ENCODE results near the gene HOXB3.

HOXB3 gene

GRCh38 chr17:48605991-48606891 lies 16.2 kb upstream of the HOXB3 start:
- H3K4me3 ChIP-seq (replicated peaks in 1 of 2; ENCODE audit: low read depth in 2 of 2, low read length in 2 of 2), result no peak overlapping the region
- DNase-seq (ENCODE audit: low read depth in 2 of 2), result no peak
- TF ChIP-seq, protein P1, sequence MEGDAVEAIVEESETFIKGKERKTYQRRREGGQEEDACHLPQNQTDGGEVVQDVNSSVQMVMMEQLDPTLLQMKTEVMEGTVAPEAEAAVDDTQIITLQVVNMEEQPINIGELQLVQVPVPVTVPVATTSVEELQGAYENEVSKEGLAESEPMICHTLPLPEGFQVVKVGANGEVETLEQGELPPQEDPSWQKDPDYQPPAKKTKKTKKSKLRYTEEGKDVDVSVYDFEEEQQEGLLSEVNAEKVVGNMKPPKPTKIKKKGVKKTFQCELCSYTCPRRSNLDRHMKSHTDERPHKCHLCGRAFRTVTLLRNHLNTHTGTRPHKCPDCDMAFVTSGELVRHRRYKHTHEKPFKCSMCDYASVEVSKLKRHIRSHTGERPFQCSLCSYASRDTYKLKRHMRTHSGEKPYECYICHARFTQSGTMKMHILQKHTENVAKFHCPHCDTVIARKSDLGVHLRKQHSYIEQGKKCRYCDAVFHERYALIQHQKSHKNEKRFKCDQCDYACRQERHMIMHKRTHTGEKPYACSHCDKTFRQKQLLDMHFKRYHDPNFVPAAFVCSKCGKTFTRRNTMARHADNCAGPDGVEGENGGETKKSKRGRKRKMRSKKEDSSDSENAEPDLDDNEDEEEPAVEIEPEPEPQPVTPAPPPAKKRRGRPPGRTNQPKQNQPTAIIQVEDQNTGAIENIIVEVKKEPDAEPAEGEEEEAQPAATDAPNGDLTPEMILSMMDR (IDR thresholded peaks at IDR 0.05; ENCODE audit: low read depth, low read length), result no peak

- no peak overlapping the region for H3K4me3 ChIP-seq (replicated peaks in 1 of 2; ENCODE audit: low read depth in 2 of 2, low read length in 2 of 2)
- DNase-seq (ENCODE audit: low read depth in 2 of 2), result no peak
- TF ChIP-seq, protein P1 (IDR thresholded peaks at IDR 0.05; ENCODE audit: low read depth, low read length), result no peak
Measured at GRCh38 chr17:48605409-48605919, 15.4 kb upstream of the HOXB3 start.

DNA sequence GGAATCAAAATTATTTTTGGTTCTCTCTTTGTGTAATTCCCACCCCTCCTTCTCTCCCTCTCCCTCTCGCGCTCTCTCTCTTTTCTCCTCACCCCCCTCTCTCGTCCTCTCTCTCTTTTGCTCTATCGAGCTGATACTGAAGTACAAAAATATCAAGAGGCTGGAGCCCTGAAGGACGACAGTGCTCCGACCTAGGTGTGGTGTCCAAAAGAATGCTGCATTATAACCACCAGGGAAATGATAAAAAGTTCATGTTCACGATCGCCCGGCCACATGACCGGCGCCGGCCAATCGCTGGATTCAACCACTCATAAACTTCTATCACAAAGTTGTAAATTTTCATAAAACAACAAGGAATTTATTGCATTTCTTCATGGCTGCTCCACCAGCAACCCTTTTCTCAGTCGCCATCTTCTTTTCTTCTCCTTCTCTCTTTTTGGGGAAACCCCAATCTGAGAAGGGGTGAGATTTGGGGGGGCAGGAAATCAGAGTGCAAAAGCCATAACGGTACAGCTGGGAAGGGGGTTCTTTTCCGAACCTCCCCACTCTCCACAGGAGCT lies 14.8 kb upstream of the HOXB3 start, which contains the start of gene HOXB6:
TSS of gene HOXB6 (minus strand) at position 217 of the 560 bp plus-strand sequence. CDS start 6,836 bp downstream, outside the sequence.
- no peak for DNase-seq (ENCODE audit: low read depth in 2 of 2)
- H3K4me3 ChIP-seq (replicated peaks in 1 of 2; ENCODE audit: low read depth in 2 of 2, low read length in 2 of 2), result no peak within 1 kb of the TSS
- TF ChIP-seq, protein P1 (IDR thresholded peaks at IDR 0.05; ENCODE audit: low read depth, low read length), result no peak

DNA sequence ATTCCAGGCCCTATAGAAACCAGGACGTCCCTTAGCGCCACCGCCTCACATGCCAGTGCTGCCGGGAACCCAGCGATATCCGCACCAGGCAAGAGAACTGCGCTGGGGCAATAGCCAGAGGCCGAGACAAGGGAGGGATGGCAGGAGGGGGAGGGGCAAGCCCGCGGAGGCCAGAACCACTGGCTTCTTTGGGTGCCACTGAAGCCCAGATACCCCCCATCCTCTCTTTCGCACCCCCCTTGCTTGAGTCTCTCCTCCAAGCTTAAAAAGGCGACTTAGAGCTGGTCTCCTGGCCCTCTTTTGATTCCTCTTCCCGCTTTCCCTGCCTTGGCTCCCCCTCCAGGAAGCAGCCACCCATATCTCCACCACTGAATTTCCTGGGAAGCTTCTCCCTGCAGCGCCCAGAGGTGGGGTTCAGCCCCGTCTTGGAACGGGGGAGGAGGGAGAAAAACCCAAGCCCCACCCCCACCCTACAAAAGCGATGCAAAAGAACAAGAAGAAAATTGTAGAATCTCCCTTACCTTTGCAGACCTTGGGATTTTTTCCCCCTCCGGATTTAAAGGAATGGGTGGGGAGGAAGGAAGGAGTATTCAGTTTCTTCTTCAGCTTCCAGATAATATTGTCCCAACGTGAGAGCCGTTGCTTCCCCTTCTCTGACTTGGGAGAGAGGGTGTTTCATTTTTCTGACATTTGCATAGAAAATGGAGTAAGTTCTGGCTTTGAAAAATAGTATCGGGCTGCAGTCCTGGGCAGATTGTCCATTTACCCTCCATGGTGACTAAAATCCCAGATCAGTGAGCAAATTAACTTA lies 14.1 kb upstream of the HOXB3 start:
- H3K4me3 ChIP-seq (replicated peaks in 1 of 2; ENCODE audit: low read depth in 2 of 2, low read length in 2 of 2), result no peak overlapping the region
- no peak for DNase-seq (ENCODE audit: low read depth in 2 of 2)
- TF ChIP-seq, protein P1 (IDR thresholded peaks at IDR 0.05; ENCODE audit: low read depth, low read length), result no peak

GRCh38 chr17:48601539-48602425 lies 11.7 kb upstream of the HOXB3 start:
- H3K4me3 ChIP-seq (replicated peaks in 1 of 2; ENCODE audit: low read depth in 2 of 2, low read length in 2 of 2), result no peak overlapping the region
- TF ChIP-seq, protein P1 (IDR thresholded peaks at IDR 0.05; ENCODE audit: low read depth, low read length), result no peak
- DNase-seq (ENCODE audit: low read depth in 2 of 2), result no peak

DNA sequence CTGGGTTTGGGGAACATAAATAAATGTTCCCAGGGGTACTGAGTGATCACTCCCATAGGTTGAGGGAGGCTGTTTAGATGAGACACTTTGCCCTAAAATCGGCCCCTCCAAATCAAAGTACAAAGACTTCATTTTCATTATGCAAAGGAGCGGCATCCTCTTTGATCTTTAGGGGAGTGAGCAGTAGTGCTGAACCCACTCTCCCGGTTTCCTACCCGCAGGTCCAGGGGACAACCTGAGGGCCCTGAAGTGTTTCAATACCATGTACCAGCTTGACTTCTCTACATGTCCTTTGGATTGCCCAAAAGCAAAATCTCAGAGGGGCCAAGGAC lies 11.1 kb upstream of the HOXB3 start:
- no peak for DNase-seq (ENCODE audit: low read depth in 2 of 2)
- no peak overlapping the region for H3K4me3 ChIP-seq (replicated peaks in 1 of 2; ENCODE audit: low read depth in 2 of 2, low read length in 2 of 2)
- TF ChIP-seq, protein P1 (IDR thresholded peaks at IDR 0.05; ENCODE audit: low read depth, low read length), result no peak
